HepG2 (cell line): ENCODE results near the gene RMI2. TPM values are rescaled to one million over a fixed set of nuclear protein-coding genes. Genes with fewer than 3 reads are reported as not detected.

Experiments
- ATAC-seq: fragments of 200-7000 bp; cut with Tn5 transposase; 3 replicates; pipeline ENCODE4 v1.9.1; 2020; ENCODE audit warnings: mild to moderate bottlenecking, moderate library complexity
- BruUV-seq: library from RNA; stranded (reverse); fragments of 400-500 nt; replicated peaks from 2 replicates; lab custom pipeline; 2021; lab: Mats Ljungman, UMichigan
- CTCF ChIA-PET: fragments of 300-600 bp; formaldehyde crosslinking; extraction: SDS; loops from one replicate; lab custom pipeline; 2021; ENCODE audit warnings: low total read pairs, inconsistent platforms, low intra/inter-chr PET ratio; lab: Yijun Ruan, JAX
- POLR2A ChIA-PET: fragments of 350-600 bp; sonication (Branson Sonifier 250); formaldehyde crosslinking; loops from one replicate; lab custom pipeline; 2020; ENCODE audit warnings: antibody characterized with exemption, inconsistent platforms; lab: Yijun Ruan, JAX
- DNase-seq: peaks from one replicate; pipeline ENCODE4 v3.0.0-alpha.2; 2015; ENCODE audit warnings: low spot score
- FAIRE-seq: peaks from 3 replicates; lab custom pipeline; 2011; peaks lifted over from hg19 to GRCh38; lab: Jason Lieb, UNC
- H2AFZ ChIP-seq: one replicate; pipeline ENCODE4 v1.6.1; 2011; ENCODE audit warnings: low read length, inconsistent platforms
- H3K27ac ChIP-seq: fragments of 300-600 bp; 3 replicates; pipeline ENCODE4 v1.8.0; 2011; ENCODE audit warnings: mixed run types, mild to moderate bottlenecking, mixed read lengths, low read length, inconsistent platforms; ENCODE audit not compliant: insufficient read depth; ENCODE audit errors: extremely low read length
- H3K27me3 ChIP-seq, 2 experiments: fragments of 200-600 bp in 1 of 2; 2 replicates in 1 of 2; 3 replicates in 1 of 2; pipeline versions ENCODE4 v1.6.0 to v1.8.0; 2011; ENCODE audit warnings: low read length in 2 of 2, mild to moderate bottlenecking in 2 of 2, moderate library complexity in 2 of 2, inconsistent platforms in 1 of 2; ENCODE audit not compliant: insufficient read depth in 2 of 2, control insufficient read depth in 1 of 2
- H3K36me3 ChIP-seq, 2 experiments: fragments of 200-600 bp in 1 of 2; replicated peaks in 1 of 2; 2 replicates in 1 of 2; 3 replicates in 1 of 2; pipeline versions ENCODE4 v1.5.1 to v1.8.0; 2011; ENCODE audit warnings: low read length in 2 of 2, inconsistent platforms in 1 of 2; ENCODE audit not compliant: insufficient read depth in 2 of 2, control insufficient read depth in 1 of 2
- H3K4me1 ChIP-seq: 2 replicates; pipeline ENCODE4 v1.5.1; 2012; ENCODE audit warnings: low read length, inconsistent platforms; ENCODE audit not compliant: insufficient read depth
- H3K4me2 ChIP-seq: 2 replicates; pipeline ENCODE4 v1.6.0; 2011; ENCODE audit warnings: low read depth, low read length, inconsistent platforms
- H3K4me3 ChIP-seq, 3 experiments: fragments of 200-600 bp in 1 of 3; sonication (generic), shearing (Covaris generic) in 1 of 3; replicated peaks in 1 of 3; 2 replicates each; pipeline ENCODE4 v1.5.1; 2011 to 2016; ENCODE audit warnings: low read length in 3 of 3, inconsistent platforms in 2 of 3, low read depth in 2 of 3, mild to moderate bottlenecking in 2 of 3, control low read depth in 1 of 3, mixed read lengths in 1 of 3; ENCODE audit not compliant: insufficient read depth in 1 of 3
- H3K79me2 ChIP-seq: one replicate; pipeline ENCODE4 v1.6.1; 2011; ENCODE audit warnings: low read length, inconsistent platforms; ENCODE audit not compliant: insufficient read depth
- H3K9ac ChIP-seq: 2 replicates; pipeline ENCODE4 v1.6.0; 2011; ENCODE audit warnings: mild to moderate bottlenecking, low read depth, low read length, inconsistent platforms; ENCODE audit not compliant: insufficient read depth
- H3K9me3 ChIP-seq: 2 replicates; pipeline ENCODE4 v1.5.1; 2012; ENCODE audit warnings: mild to moderate bottlenecking, low read length
- H4K20me1 ChIP-seq: 2 replicates; pipeline ENCODE4 v1.6.0; 2011; ENCODE audit warnings: inconsistent platforms, mild to moderate bottlenecking, low read length, moderate library complexity; ENCODE audit not compliant: insufficient read depth
- HIVEP1 ChIP-seq: sonication (generic); formaldehyde crosslinking; IDR thresholded peaks from 2 replicates; pipeline ENCODE4 v1.4.0; 2020; ENCODE audit warnings: mild to moderate bottlenecking, missing genetic modification reagents
- JUN ChIP-seq: sonication (generic); formaldehyde crosslinking; IDR thresholded peaks from 2 replicates; pipeline ENCODE4 v1.4.0; 2020; ENCODE audit warnings: mild to moderate bottlenecking, missing genetic modification reagents
- MIER3 ChIP-seq: IDR thresholded peaks from 2 replicates; pipeline ENCODE4 v1.6.1; 2016; ENCODE audit warnings: missing compliant biosample characterization, borderline replicate concordance
- PPARG ChIP-seq: conservative IDR thresholded peaks from 2 replicates; pipeline ENCODE4 v1.6.1; 2016; ENCODE audit warnings: missing biosample characterization, missing genetic modification reagents
- SIN3B ChIP-seq: fragments of 150-350 bp; IDR thresholded peaks from 2 replicates; pipeline ENCODE4 v1.6.1; 2014; ENCODE audit warnings: low read length
- TAF1 ChIP-seq: sonication (generic); formaldehyde crosslinking; IDR thresholded peaks from 2 replicates; pipeline ENCODE4 v1.4.0; 2020; ENCODE audit warnings: missing genetic modification reagents
- U2AF2 ChIP-seq: fragments of 200-400 bp; formaldehyde crosslinking; IDR thresholded peaks from 2 replicates; pipeline ENCODE4 v1.6.1; 2017; ENCODE audit warnings: low read depth, mild to moderate bottlenecking, low read length
- ZNF10 ChIP-seq: sonication (generic); formaldehyde crosslinking; IDR thresholded peaks from 2 replicates; pipeline ENCODE4 v1.4.0; 2020; ENCODE audit warnings: mild to moderate bottlenecking, low read depth, missing genetic modification reagents, borderline replicate concordance
- ZNF407 ChIP-seq: sonication (generic); formaldehyde crosslinking; IDR thresholded peaks from one replicate; pipeline ENCODE4 v1.5.1; 2020; ENCODE audit warnings: mild to moderate bottlenecking, missing genetic modification reagents; ENCODE audit errors: not compliant biosample characterization
- ZNF484 ChIP-seq: sonication (generic); formaldehyde crosslinking; IDR thresholded peaks from 2 replicates; pipeline ENCODE4 v1.5.1; 2020; ENCODE audit warnings: mild to moderate bottlenecking, low read depth, missing genetic modification reagents, borderline replicate concordance
- ZNF513 ChIP-seq: sonication (generic); formaldehyde crosslinking; conservative IDR thresholded peaks from 2 replicates; pipeline ENCODE4 v1.5.0; 2020; ENCODE audit warnings: missing genetic modification reagents
- ZNF740 ChIP-seq: sonication (generic); formaldehyde crosslinking; IDR thresholded peaks from 2 replicates; pipeline ENCODE4 v1.4.0; 2020; ENCODE audit warnings: missing genetic modification reagents
- WGBS: methylation state at CpG from one replicate; pipeline ENCODE4 v1.1.6; 2017; ENCODE audit warnings: low lambda C conversion rate; 5-methylcytosine and 5-hydroxymethylcytosine counted together
- in situ Hi-C: cut with HindIII; loops from 2 replicates; pipeline ENCODE4 v1.10.0; 2017; ENCODE audit warnings: low pct_unique_long_range_greater_than_20kb; ENCODE audit not compliant: extremely low pct_ligation_motif_present
- intact Hi-C: fragments of 100-400 bp; cut with micrococcal nuclease; formaldehyde crosslinking; loops from one replicate; pipeline ENCODE4 v1.10.0; 2022; ENCODE audit not compliant: unreplicated experiment
- polyA plus RNA-seq, 8 experiments: library from polyadenylated mRNA; depleted of rRNA in 3 of 8; stranded (reverse) in 7 of 8; unstranded in 1 of 8; fragments of >200 nt; fragmentation: Illumina TruSeq in 4 of 8; extraction: Trizol in 4 of 8; gene quantifications; 2 replicates each; pipeline versions ENCODE4 v1.2.1 to v1.2.3, GENCODE V29; 2011 to 2016; ENCODE audit warnings: low read depth in 4 of 8, missing spikeins in 1 of 8, mixed read lengths in 1 of 8; ENCODE audit not compliant: insufficient read depth in 1 of 8
- total RNA-seq, 5 experiments: library from RNA; depleted of rRNA; stranded (reverse); fragments of >200 nt; fragmentation: Illumina TruSeq; extraction: Trizol; gene quantifications; 2 replicates each; pipeline ENCODE4 v1.2.3, GENCODE V29; 2016; ENCODE audit warnings: low read depth in 1 of 5
- TF ChIP-seq, protein P1 (sequence below): sonication (generic); formaldehyde crosslinking; IDR thresholded peaks from 2 replicates; pipeline ENCODE4 v1.4.0; 2020; ENCODE audit warnings: mild to moderate bottlenecking, missing genetic modification reagents

RMI2 gene
- total and polyA plus RNA-seq, 2 of the 13 experiments (the other 11 are each of a cell fraction or from before 2014, with no cell fraction given), result 24.5 to 55.7 TPM

- no peaks in the 10 kb centered on the region for H3K27me3 ChIP-seq
- BruUV-seq, result no TSS peak
- ATAC-seq, result no peak
- in situ Hi-C loops, result no loop called here
- 30% methylated on average over 6 of the region's 6 CpGs for WGBS
- DNase-seq, result no peak
- POLR2A ChIA-PET, result interaction anchor here (0.7 to 6.2 kb wide), 4 partner anchors 8 to 43 kb away, joined by 3 to 167 read pairs (median 74); partner anchors contain the start of genes PRM3 and SOCS1
- H3K9ac ChIP-seq, result no peak overlapping the region; the same call in 1 of the 2 replicates
- intact Hi-C loops, result loop anchor here (5.0 kb wide), 2 partner anchors 43 to 193 kb away; partner anchors contain the start of gene SOCS1
- H2AFZ ChIP-seq, result no peak overlapping the region
- peak overlapping the region; percentile 14 for H3K27ac ChIP-seq
- no peaks in the 10 kb centered on the region for H4K20me1 ChIP-seq
- no peak overlapping the region for H3K4me3 ChIP-seq
- no peak for FAIRE-seq
- H3K9me3 ChIP-seq, result no peaks in the 10 kb centered on the region
- H3K4me1 ChIP-seq, result peaks cover 90% of the 10 kb centered on the region
- no peaks in the 10 kb centered on the region for H3K79me2 ChIP-seq
- CTCF ChIA-PET, result no interaction called here
- H3K36me3 ChIP-seq, result no peaks in the 10 kb centered on the region
- peak overlapping the region; percentile 54 for H3K4me2 ChIP-seq
- TF ChIP-seq JUN (CRISPR knock-in tag), result no peak
- TF ChIP-seq PPARG (CRISPR knock-in tag), result no peak
- TF ChIP-seq ZNF740 (CRISPR knock-in tag), result no peak
- no peak for TF ChIP-seq ZNF10 (CRISPR knock-in tag)
- no peak for TF ChIP-seq U2AF2
- TF ChIP-seq ZNF407 (CRISPR knock-in tag), result peak; percentile 50
- TF ChIP-seq HIVEP1 (CRISPR knock-in tag), result 0 out of 2 replicates have a peak, but pooled peaks have one; percentile 26
- TF ChIP-seq, protein P1, sequence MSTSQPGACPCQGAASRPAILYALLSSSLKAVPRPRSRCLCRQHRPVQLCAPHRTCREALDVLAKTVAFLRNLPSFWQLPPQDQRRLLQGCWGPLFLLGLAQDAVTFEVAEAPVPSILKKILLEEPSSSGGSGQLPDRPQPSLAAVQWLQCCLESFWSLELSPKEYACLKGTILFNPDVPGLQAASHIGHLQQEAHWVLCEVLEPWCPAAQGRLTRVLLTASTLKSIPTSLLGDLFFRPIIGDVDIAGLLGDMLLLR (CRISPR knock-in tag), result no peak
- TF ChIP-seq ZNF484 (CRISPR knock-in tag), result no peak
- no peak for TF ChIP-seq ZNF513 (CRISPR knock-in tag)
- no peak for TF ChIP-seq SIN3B
- TF ChIP-seq MIER3 (CRISPR knock-in tag), result 0 out of 2 replicates have a peak, but pooled peaks have one; percentile 40
- no peak for TF ChIP-seq TAF1
Observed at GRCh38 chr16:11299865-11300559, 45.2 kb upstream of the RMI2 start.
